Loucy (cell line): ENCODE results near the gene NEU3.

ENCODE experiments used
- H2AFZ ChIP-seq: fragments of 200-600 bp; sonication (generic); 2 replicates; pipeline ENCODE4 v1.6.0; 2016; ENCODE audit warnings: antibody characterized with exemption, mild to moderate bottlenecking, low read length, moderate library complexity
- H3F3A ChIP-seq: fragments of 200-600 bp; 2 replicates; pipeline ENCODE4 v1.6.0; 2016; ENCODE audit warnings: antibody characterized with exemption, low read depth, mild to moderate bottlenecking
- H3K27me3 ChIP-seq: fragments of 200-600 bp; sonication (generic); 2 replicates; pipeline ENCODE4 v1.6.1; 2014; ENCODE audit warnings: low read length, mild to moderate bottlenecking; ENCODE audit not compliant: insufficient read depth, poor library complexity, severe bottlenecking
- H3K36me3 ChIP-seq: fragments of 200-600 bp; sonication (generic); 2 replicates; pipeline ENCODE4 v1.6.1; 2016; ENCODE audit warnings: low read length; ENCODE audit not compliant: insufficient read depth
- H3K4me1 ChIP-seq: fragments of 200-600 bp; sonication (generic); 2 replicates; pipeline ENCODE4 v1.5.1; 2014; ENCODE audit warnings: low read length, mild to moderate bottlenecking; ENCODE audit not compliant: insufficient read depth, poor library complexity, severe bottlenecking
- H3K4me2 ChIP-seq: fragments of 200-600 bp; sonication (generic); 2 replicates; pipeline ENCODE4 v1.6.0; 2014; ENCODE audit warnings: antibody characterized with exemption, low read length, low read depth, mild to moderate bottlenecking; ENCODE audit not compliant: poor library complexity, severe bottlenecking
- H3K4me3 ChIP-seq: fragments of 200-600 bp; sonication (generic); 2 replicates; pipeline ENCODE4 v1.5.1; 2014; ENCODE audit warnings: low read length, mild to moderate bottlenecking, mixed read lengths; ENCODE audit not compliant: poor library complexity, severe bottlenecking
- H3K79me2 ChIP-seq: fragments of 200-600 bp; sonication (generic); 2 replicates; pipeline ENCODE4 v1.6.1; 2014; ENCODE audit warnings: low read length; ENCODE audit not compliant: insufficient read depth
- H3K9ac ChIP-seq: fragments of 200-600 bp; sonication (generic); 2 replicates; pipeline ENCODE4 v1.6.0; 2014; ENCODE audit warnings: mild to moderate bottlenecking, low read depth, low read length, moderate library complexity; ENCODE audit not compliant: poor library complexity, severe bottlenecking
- H3K9me2 ChIP-seq: fragments of 200-600 bp; sonication (generic); replicated peaks from 2 replicates; pipeline ENCODE4 v1.6.1; 2016; ENCODE audit warnings: low read depth, low read length, mixed read lengths
- H3K9me3 ChIP-seq: fragments of 200-600 bp; sonication (generic); 2 replicates; pipeline ENCODE4 v1.6.1; 2014; ENCODE audit warnings: mild to moderate bottlenecking, antibody characterized with exemption, low read length, low read depth; ENCODE audit not compliant: insufficient read depth
- H4K20me1 ChIP-seq: fragments of 200-600 bp; sonication (generic); 2 replicates; pipeline ENCODE4 v1.6.0; 2014; ENCODE audit warnings: antibody characterized with exemption, low read length, mild to moderate bottlenecking; ENCODE audit not compliant: insufficient read depth, poor library complexity, severe bottlenecking
- CTCF ChIP-seq: fragments of 200-600 bp; sonication (generic); conservative IDR thresholded peaks from 2 replicates; pipeline ENCODE4 v1.5.1; 2014; ENCODE audit warnings: mild to moderate bottlenecking, antibody characterized with exemption, low read length
- EZH2phosphoT487 ChIP-seq: fragments of 200-600 bp; IDR thresholded peaks from 2 replicates; pipeline ENCODE4 v1.6.1; 2018; ENCODE audit warnings: antibody characterized with exemption, mild to moderate bottlenecking, moderate library complexity, borderline replicate concordance

NEU3 gene

DNA sequence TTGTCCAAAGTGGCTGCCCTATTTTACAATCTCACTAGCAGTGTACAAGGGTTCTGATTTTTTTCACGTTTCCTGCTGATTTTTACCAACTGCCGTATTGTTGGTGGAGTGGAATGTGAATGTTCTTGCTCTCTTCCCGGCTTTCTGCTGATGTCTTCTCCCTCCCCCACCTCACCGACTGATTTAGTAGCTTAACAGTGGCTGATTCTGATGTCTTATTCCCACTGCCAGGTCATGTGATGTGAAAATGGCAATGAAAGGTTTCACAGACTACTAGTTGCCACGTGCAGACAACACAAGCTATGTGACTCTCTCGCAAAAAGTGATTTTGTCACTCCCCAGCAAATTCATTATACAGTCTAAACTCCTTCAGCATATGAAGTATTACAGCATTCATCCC lies 17.3 kb upstream of the NEU3 start:
- Histone ChIP-seq H3K9ac (no peak overlapping the region), H3K4me2 (no peak overlapping the region), H3K4me1 (no peaks in the 10 kb centered on the region), H2AFZ (no peak overlapping the region), H4K20me1 (peaks cover 15% of the 10 kb centered on the region), H3F3A (no peaks in the 10 kb centered on the region), H3K9me3 (no peaks in the 10 kb centered on the region), H3K36me3 (peaks cover 88% of the 10 kb centered on the region), H3K9me2 (no peaks in the 10 kb centered on the region), H3K27me3 (no peaks in the 10 kb centered on the region), H3K4me3 (no peak overlapping the region), H3K79me2 (peaks cover 30% of the 10 kb centered on the region)
- TF ChIP-seq CTCF (no peak), EZH2phosphoT487 (no peak)

DNA sequence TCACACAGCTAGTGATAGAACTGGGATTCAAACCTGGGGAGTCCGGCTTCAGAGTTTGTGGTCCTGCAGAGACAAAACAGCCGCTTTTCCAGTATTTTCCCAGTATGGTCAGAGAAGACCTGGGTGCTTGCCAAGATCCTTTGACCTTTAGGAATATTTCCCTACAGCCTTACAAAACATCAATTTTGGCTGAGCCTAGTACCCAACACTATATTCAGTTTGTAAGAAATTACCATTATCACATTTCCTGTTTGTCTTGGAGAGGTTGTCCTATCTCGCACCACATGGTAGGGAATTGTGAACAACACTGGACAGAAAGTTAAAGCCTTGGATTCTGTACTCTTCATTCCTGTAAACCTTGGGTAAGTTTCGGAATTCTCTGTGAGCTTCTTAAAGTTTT lies 10.7 kb upstream of the NEU3 start:
- H2AFZ ChIP-seq, result no peak overlapping the region
- no peaks in the 10 kb centered on the region for H3K27me3 ChIP-seq
- no peaks in the 10 kb centered on the region for H3K9me2 ChIP-seq
- H3K4me3 ChIP-seq, result no peak overlapping the region
- H3K9ac ChIP-seq, result no peak overlapping the region
- H3K9me3 ChIP-seq, result no peaks in the 10 kb centered on the region
- no peak overlapping the region for H3K4me2 ChIP-seq
- H4K20me1 ChIP-seq, result no peaks in the 10 kb centered on the region
- H3F3A ChIP-seq, result no peaks in the 10 kb centered on the region
- H3K36me3 ChIP-seq, result peaks cover 64% of the 10 kb centered on the region
- no peaks in the 10 kb centered on the region for H3K4me1 ChIP-seq
- H3K79me2 ChIP-seq, result no peaks in the 10 kb centered on the region; the same call in 1 of the 2 replicates
- TF ChIP-seq CTCF (no peak), EZH2phosphoT487 (no peak)

DNA sequence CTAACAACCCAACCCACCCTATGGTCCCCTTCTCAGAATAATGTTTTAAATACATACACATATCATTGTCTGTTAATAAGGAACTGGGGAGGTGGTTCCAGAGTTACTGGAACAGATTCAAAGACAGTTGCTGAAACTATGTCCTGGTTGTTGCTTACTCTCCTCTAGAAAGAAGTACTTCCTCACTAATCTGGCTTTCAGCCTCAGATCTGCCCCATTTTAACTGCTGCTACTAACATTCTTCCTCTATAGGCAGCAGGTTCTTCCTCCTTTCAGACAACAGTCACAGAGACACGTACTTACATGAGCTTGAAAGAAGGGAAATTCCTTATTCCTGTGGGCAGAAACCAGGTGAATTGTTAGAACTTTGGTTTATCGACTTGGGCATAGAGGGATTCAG lies 8.1 kb upstream of the NEU3 start:
- no peaks in the 10 kb centered on the region for H3F3A ChIP-seq
- H3K9ac ChIP-seq, result no peak overlapping the region
- no peaks in the 10 kb centered on the region for H3K79me2 ChIP-seq
- no peaks in the 10 kb centered on the region for H3K4me1 ChIP-seq
- peaks cover 39% of the 10 kb centered on the region for H3K36me3 ChIP-seq
- no peak overlapping the region for H3K4me3 ChIP-seq
- no peak for TF ChIP-seq CTCF
- TF ChIP-seq EZH2phosphoT487, result no peak
- no peak overlapping the region for H2AFZ ChIP-seq
- no peaks in the 10 kb centered on the region for H4K20me1 ChIP-seq
- H3K9me3 ChIP-seq, result no peaks in the 10 kb centered on the region
- H3K9me2 ChIP-seq, result no peaks in the 10 kb centered on the region
- no peaks in the 10 kb centered on the region for H3K27me3 ChIP-seq
- H3K4me2 ChIP-seq, result no peak overlapping the region
